Activated naive CD4-positive, alpha-beta T cell treated with anti-CD3 and anti-CD28 coated beads for 36 hours (primary cell): ENCODE measurements around the gene DQX1. TPM values are rescaled to one million over a fixed set of nuclear protein-coding genes. Genes with fewer than 3 reads are reported as not detected.

Experiments
- CTCF ChIA-PET: fragments of 350-600 bp; sonication (Branson Sonifier 250); formaldehyde crosslinking; loops from one replicate; lab custom pipeline; 2021; ENCODE audit warnings: antibody characterized with exemption; lab: Charles Lee
- DNase-seq: peaks from one replicate; pipeline ENCODE4 v3.0.0-alpha.2; 2020
- H3K27ac Mint-ChIP-seq: one replicate; pipeline ENCODE4 v1.8.0; 2021; ENCODE audit warnings: mild to moderate bottlenecking, mixed read lengths
- H3K27me3 Mint-ChIP-seq: one replicate; pipeline ENCODE4 v1.8.0; 2021; ENCODE audit warnings: low read depth, mixed read lengths
- H3K36me3 Mint-ChIP-seq: one replicate; pipeline ENCODE4 v1.8.0; 2021; ENCODE audit warnings: low read depth, mixed read lengths
- H3K4me1 Mint-ChIP-seq: one replicate; pipeline ENCODE4 v1.8.0; 2021; ENCODE audit warnings: low read depth, mixed read lengths
- H3K4me3 Mint-ChIP-seq: one replicate; pipeline ENCODE4 v1.8.0; 2021; ENCODE audit warnings: mild to moderate bottlenecking, moderate library complexity, mixed read lengths
- H3K9me3 Mint-ChIP-seq: one replicate; pipeline ENCODE4 v1.8.0; 2021; ENCODE audit warnings: mixed read lengths
- intact Hi-C: fragments of 100-400 bp; cut with micrococcal nuclease; formaldehyde crosslinking; loops from one replicate; pipeline ENCODE4 v1.15.1; 2023
- total RNA-seq, 2 experiments: library from RNA; stranded (reverse); gene quantifications; one replicate each; pipeline ENCODE4 v1.2.3, GENCODE V29; 2021

DQX1 gene
- total RNA-seq, 2 experiments from 2014 or later, result 0.10 to 0.45 TPM

- Mint-ChIP-seq H3K36me3 (peaks cover 24% of the 10 kb centered on the region), H3K4me3 (peak overlapping the region; percentile 59), H3K4me1 (peaks cover 54% of the 10 kb centered on the region), H3K27ac (no peak overlapping the region), H3K27me3 (peaks cover 64% of the 10 kb centered on the region), H3K9me3 (no peaks in the 10 kb centered on the region)
- DNase-seq, result peak; percentile 58
- intact Hi-C loops, result loop anchor here (10.0 kb wide), 1 partner anchor 452 kb away; the partner anchor contains the start of gene POLE4
- CTCF ChIA-PET, result interaction anchor here (1.0 to 4.8 kb wide), 3 partner anchors 20 to 111 kb away, joined by 5 to 14 read pairs (median 10); partner anchors contain the start of genes CCDC142 and TTC31
These were observed 23.1 kb downstream of the DQX1 start for GRCh38 chr2:74502720-74503505.

GRCh38 chr2:74502147-74502719, 23.8 kb downstream of the DQX1 start:
- CTCF ChIA-PET, result interaction anchor here (1.9 to 4.8 kb wide), 3 partner anchors 19 to 85 kb away, joined by 10 to 24 read pairs (median 14); partner anchors contain the start of genes CCDC142 and TTC31
- peaks cover 58% of the 10 kb centered on the region for H3K4me1 Mint-ChIP-seq
- intact Hi-C loops, result loop anchor here (10.0 kb wide), 1 partner anchor 453 kb away; the partner anchor contains the start of gene POLE4
- H3K4me3 Mint-ChIP-seq, result peak overlapping the region; percentile 59
- peaks cover 21% of the 10 kb centered on the region for H3K36me3 Mint-ChIP-seq
- H3K27me3 Mint-ChIP-seq, result peaks cover 70% of the 10 kb centered on the region
- H3K27ac Mint-ChIP-seq, result no peak overlapping the region
- DNase-seq, result no peak
- no peaks in the 10 kb centered on the region for H3K9me3 Mint-ChIP-seq

- DNase-seq, result no peak
- Mint-ChIP-seq H3K4me3 (peak overlapping the region; percentile 36), H3K36me3 (peaks cover 17% of the 10 kb centered on the region), H3K27me3 (peaks cover 70% of the 10 kb centered on the region), H3K4me1 (peaks cover 53% of the 10 kb centered on the region), H3K9me3 (no peaks in the 10 kb centered on the region), H3K27ac (no peak overlapping the region)
- CTCF ChIA-PET, result interaction anchor here (0.6 to 4.8 kb wide), 5 partner anchors 13 to 1301 kb away, joined by 3 to 24 read pairs (median 10); partner anchors contain the start of genes CCDC142, TLX2 and TTC31
- intact Hi-C loops, result loop anchor here (10.0 kb wide), 1 partner anchor 453 kb away; the partner anchor contains the start of gene POLE4
These were observed 24.5 kb downstream of the DQX1 start for GRCh38 chr2:74501335-74502071.

DNA sequence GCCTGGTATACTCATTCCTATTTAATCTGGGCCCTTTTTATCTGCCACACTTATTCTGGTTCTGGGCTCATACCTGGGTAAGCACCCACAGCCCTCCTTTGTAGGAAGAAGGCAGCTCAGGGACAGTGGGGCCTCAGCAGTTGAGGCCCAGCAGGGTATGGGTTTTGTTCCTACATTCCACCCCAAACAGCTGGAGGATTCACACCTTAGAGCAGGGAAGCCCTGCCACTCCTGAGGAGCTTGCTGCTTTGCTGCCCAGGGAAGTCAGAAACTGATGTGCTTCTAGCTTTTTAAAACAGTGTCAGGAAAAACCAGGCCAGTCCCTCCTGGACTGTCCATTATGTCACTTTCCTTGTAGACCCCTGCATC, 25.5 kb downstream of the DQX1 start:
- Mint-ChIP-seq H3K9me3 (no peaks in the 10 kb centered on the region), H3K36me3 (peaks cover 13% of the 10 kb centered on the region), H3K4me3 (no peak overlapping the region), H3K27me3 (peaks cover 70% of the 10 kb centered on the region), H3K4me1 (peaks cover 49% of the 10 kb centered on the region), H3K27ac (no peak overlapping the region)
- CTCF ChIA-PET, result interaction anchor here (0.6 to 3.7 kb wide), 5 partner anchors 14 to 86 kb away, joined by 3 to 24 read pairs (median 6); partner anchors contain the start of genes CCDC142, TLX2 and TTC31
- intact Hi-C loops, result loop anchor here (10.0 kb wide), 1 partner anchor 454 kb away; the partner anchor contains the start of gene POLE4
- DNase-seq, result no peak

DNA sequence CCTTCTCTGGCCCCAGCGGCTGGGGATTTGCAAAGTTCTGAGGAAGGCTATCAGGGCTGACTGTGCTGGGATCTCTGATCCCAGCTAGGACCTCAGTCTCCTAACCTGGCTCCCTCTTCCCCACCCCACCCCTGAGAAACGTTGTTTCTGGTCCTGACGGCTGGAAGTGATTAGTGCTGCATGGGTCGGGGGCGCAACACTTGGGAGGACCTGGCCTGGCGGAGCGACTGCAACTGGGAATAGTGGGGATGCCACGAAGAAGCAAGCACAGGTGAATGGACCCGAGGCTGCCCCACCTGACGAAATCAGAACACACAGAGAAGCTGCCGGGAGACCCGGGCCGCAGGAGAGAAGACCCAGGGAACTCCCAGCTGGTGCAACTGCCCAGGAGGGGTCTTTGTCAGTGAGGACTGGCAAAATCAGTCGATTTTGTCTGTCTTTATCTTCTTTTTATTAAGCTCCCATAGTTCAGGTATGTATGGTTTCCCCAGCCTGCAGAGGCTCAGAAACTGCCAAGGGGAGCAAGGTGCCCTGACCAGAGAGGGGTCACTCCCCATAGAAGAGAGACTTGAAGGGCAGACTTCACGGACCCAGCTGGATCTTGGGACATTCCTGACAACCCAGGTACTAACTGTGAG, 26.0 kb downstream of the DQX1 start:
- Mint-ChIP-seq H3K27ac (no peak overlapping the region), H3K27me3 (peaks cover 70% of the 10 kb centered on the region), H3K9me3 (no peaks in the 10 kb centered on the region), H3K4me1 (peaks cover 46% of the 10 kb centered on the region), H3K4me3 (no peak overlapping the region), H3K36me3 (peaks cover 8% of the 10 kb centered on the region)
- DNase-seq, result no peak
- CTCF ChIA-PET, result interaction anchor here (0.6 to 3.7 kb wide), 5 partner anchors 15 to 87 kb away, joined by 3 to 24 read pairs (median 6); partner anchors contain the start of genes CCDC142, TLX2 and TTC31
- intact Hi-C loops, result loop anchor here (5.0 to 10.0 kb wide), 2 partner anchors 32 to 455 kb away; partner anchors contain the start of gene POLE4

GRCh38 chr2:74499267-74499939, 26.6 kb downstream of the DQX1 start, which contains the start of gene LBX2:
Gene LBX2 (minus strand): TSS chr2:74499603. CDS start chr2:74499537, 66 bp downstream.
- DNase-seq, result peak; percentile 43
- Mint-ChIP-seq H3K36me3 (peaks cover 2% of the 10 kb centered on the region), H3K27me3 (peaks cover 66% of the 10 kb centered on the region), H3K27ac (no peak within 1 kb of the TSS), H3K4me1 (peaks cover 40% of the 10 kb centered on the region), H3K4me3 (peak within 1 kb of the TSS; percentile 67), H3K9me3 (no peaks in the 10 kb centered on the region)
- intact Hi-C loops, result loop anchor here (5.0 kb wide), 1 partner anchor 33 kb away; no protein-coding TSS in a partner anchor
- CTCF ChIA-PET, result interaction anchor here (1.8 to 3.7 kb wide), 2 partner anchors 17 to 87 kb away, joined by 6 to 24 read pairs; partner anchors contain the start of genes CCDC142 and TTC31

DNA sequence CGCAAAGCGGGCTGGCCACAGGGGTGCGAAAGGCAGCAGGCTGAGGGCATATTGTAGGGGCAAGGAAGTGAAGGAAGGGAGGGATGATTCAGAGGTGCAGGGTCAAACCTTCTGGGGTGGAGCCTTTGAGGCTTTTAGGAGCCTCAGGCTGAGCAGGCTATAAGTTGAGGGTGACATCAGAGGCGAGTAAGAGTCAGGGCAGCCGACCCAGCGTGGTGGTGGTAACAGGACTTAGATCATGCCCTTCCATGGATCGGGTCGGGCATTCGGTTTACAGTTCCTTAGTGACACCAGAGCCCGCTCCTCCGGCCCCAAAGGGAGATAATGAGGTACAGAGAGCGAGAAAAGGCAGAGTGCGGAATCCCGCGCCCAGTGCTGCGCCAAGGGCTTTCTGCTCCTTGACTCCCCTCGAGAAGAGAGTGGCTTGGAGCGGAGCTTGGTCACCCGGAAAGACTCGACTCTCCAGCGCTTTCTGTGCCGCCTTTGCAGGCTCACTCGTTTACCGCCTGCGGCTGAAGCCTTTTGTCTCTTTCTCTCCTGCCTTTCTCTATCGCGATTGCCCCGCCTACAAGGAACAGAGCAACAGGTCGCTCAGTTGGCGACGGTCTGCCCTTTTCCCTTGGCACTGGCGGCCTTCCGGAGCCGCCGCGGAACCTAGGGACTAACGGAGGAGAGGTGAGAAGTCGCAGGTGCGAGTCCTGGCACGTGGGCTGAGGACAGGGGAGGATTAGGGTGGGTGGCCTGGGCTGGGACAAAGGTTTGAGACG, 27.3 kb downstream of the DQX1 start:
- Mint-ChIP-seq H3K36me3 (peaks cover 3% of the 10 kb centered on the region), H3K9me3 (no peaks in the 10 kb centered on the region), H3K4me1 (peaks cover 34% of the 10 kb centered on the region), H3K27ac (no peak overlapping the region), H3K4me3 (peak overlapping the region; percentile 67), H3K27me3 (peaks cover 59% of the 10 kb centered on the region)
- intact Hi-C loops, result loop anchor here (1.0 to 5.0 kb wide), 3 partner anchors 18 to 89 kb away; no protein-coding TSS in a partner anchor
- CTCF ChIA-PET, result interaction anchor here (1.0 to 3.7 kb wide), 3 partner anchors 17 to 88 kb away, joined by 3 to 24 read pairs (median 6); partner anchors contain the start of genes CCDC142 and TTC31
- DNase-seq, result peak; percentile 45

GRCh38 chr2:74497777-74498499, 28.1 kb downstream of the DQX1 start:
- intact Hi-C loops, result loop anchor here (1.0 to 5.0 kb wide), 3 partner anchors 18 to 89 kb away; no protein-coding TSS in a partner anchor
- DNase-seq, result no peak
- peak overlapping the region; percentile 67 for H3K4me3 Mint-ChIP-seq
- peaks cover 30% of the 10 kb centered on the region for H3K4me1 Mint-ChIP-seq
- CTCF ChIA-PET, result interaction anchor here (1.0 kb wide), 1 partner anchor 47 kb away, joined by 3 read pairs; no protein-coding TSS in a partner anchor
- no peak overlapping the region for H3K27ac Mint-ChIP-seq
- peaks cover 6% of the 10 kb centered on the region for H3K36me3 Mint-ChIP-seq
- H3K27me3 Mint-ChIP-seq, result peaks cover 51% of the 10 kb centered on the region
- H3K9me3 Mint-ChIP-seq, result no peaks in the 10 kb centered on the region

DNA sequence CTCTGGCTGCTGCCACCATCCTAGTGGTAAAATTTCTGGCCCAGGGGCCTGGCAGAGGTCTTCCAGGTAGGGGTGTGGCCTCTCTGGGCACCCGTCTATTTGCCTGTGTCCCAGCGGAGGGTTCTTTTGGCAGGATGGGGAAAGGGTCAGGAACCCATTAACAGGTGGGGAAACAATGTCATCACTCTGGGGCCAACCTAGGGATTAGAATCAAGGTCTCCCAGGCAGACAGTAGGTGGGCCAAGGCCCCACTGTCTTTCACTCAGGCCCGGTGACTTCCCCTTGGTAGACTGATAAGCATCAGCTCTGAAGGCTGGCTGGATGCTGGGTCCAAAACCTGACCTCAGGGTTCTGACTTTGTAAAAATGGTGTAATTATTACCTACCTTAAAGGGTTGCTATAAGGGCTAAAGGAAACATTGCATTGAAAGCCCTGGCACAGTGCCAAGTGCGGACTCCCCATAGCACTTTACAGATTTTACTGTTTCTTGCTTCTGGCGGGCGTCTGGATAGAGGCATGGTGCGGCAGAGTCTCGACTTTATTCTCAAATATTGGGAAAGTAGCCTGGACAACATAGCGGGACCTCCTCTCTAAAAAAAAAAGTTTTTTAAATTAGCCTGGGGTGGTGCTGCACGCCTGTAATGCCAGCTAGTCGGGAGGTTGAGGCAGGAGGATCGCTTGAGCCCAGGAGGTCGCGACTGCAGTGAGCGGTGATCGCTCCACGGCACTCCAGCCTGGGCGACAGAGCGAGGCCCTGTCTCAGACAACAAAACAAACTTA, 28.8 kb downstream of the DQX1 start:
- Mint-ChIP-seq H3K27ac (no peak overlapping the region), H3K9me3 (no peaks in the 10 kb centered on the region), H3K4me3 (peak overlapping the region; percentile 67), H3K27me3 (peaks cover 44% of the 10 kb centered on the region), H3K4me1 (peaks cover 24% of the 10 kb centered on the region), H3K36me3 (peaks cover 9% of the 10 kb centered on the region)
- intact Hi-C loops, result loop anchor here (5.0 kb wide), 1 partner anchor 35 kb away; no protein-coding TSS in a partner anchor
- CTCF ChIA-PET, result interaction anchor here (1.0 kb wide), 1 partner anchor 48 kb away, joined by 3 read pairs; no protein-coding TSS in a partner anchor
- DNase-seq, result no peak
